ENCODE results near the gene EPB41L2.

Gene EPB41L2

DNA sequence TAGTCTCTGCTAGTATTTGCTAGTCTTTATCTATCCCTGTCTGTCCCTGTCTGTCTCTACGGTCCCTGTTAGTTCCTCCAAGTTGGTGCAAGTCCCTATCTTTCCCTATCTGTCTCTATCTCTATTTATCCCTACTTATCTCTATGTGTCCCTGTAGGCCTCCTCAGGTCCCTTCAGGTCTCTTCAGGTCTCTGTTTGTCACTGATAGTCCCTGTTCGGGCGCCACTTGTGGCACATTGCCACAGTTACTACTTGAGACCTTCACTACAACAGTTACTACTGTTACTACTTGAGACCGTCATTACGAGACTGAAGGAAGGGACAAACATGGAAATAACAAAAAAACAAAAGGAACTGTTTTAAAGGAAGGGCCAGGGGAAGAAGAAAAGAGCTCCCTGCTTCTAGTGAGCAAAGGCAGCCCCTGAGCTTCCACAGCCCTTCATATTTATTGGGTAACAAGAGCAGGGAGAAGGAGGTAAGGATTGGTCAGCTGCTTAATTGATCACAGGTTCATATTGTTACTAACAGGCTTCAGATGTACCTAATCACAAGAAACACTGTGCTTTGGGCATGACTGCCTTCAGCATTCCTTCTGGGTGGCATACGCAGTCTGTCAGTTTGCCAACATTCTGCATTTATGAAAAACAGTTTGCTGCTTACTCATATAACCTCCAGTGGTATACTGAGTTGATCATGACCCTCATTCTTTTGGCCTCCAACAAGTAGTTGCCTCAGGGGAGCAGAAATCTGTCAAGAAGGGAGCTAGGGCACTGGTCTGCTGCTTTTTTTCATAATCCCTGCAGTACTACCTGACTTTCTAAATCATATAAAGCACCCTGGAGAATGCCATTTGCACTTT is 8.4 kb downstream of the EPB41L2 start:
- Histone ChIP-seq H3K36me3 (replicated peaks) (no peaks in the 10 kb centered on the region), H3K9me3 (no peaks in the 10 kb centered on the region; the same call in 1 of the 2 replicates)

DNA sequence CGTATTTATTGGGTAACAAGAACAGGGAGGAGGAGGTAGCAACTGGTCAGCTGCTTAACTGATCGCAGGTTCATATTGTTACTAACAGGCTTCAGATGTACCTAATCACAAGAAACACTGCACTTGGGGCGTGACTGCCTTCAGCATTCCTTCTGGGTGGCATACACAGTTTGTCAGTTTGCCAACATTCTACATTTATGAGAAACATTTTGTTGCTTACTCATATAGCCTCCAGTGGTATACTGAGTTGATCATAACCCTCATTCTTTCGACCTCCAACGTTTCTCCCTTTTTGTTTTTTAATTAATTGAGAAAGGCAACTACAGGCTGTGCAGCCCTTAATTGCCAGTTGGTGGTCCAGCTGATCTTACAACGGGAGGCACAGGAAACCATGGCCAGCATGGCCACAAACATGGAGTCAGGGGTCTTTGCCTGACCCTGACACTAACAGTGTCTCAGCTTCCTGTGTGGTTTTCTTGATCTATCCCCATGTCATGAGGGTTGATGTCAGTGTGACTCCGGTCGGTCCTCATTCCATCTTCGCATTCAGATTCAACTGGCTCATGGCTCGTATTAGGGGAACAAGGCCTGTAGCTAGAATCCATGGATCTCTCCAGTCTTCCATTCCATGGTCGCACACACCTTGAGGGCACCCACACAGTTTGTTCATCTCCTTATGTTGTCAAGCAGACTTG is 9.4 kb downstream of the EPB41L2 start:
- Histone ChIP-seq H3K9me3 (no peaks in the 10 kb centered on the region; the same call in 1 of the 2 replicates), H3K4me1 (no peaks in the 10 kb centered on the region), H3K36me3 (replicated peaks) (no peaks in the 10 kb centered on the region), H3K4me3 (no peak overlapping the region), H3K27me3 (ENCODE audit: low read depth) (no peaks in the 10 kb centered on the region)
- in situ Hi-C loops (cut with MboI; ENCODE audit: low sequenced_read_pairs) = no loop called here
- DNase-seq (ENCODE audit: low spot score in 2 of 2) = no peak

More for the DNA sequence above, 8.4 kb downstream of the EPB41L2 start:
- Histone ChIP-seq H3K4me1 (no peaks in the 10 kb centered on the region), H3K27me3 (ENCODE audit: low read depth) (no peaks in the 10 kb centered on the region), H3K4me3 (no peak overlapping the region)
- DNase-seq (ENCODE audit: low spot score in 2 of 2) = no peak
- in situ Hi-C loops (cut with MboI; ENCODE audit: low sequenced_read_pairs) = no loop called here

DNA sequence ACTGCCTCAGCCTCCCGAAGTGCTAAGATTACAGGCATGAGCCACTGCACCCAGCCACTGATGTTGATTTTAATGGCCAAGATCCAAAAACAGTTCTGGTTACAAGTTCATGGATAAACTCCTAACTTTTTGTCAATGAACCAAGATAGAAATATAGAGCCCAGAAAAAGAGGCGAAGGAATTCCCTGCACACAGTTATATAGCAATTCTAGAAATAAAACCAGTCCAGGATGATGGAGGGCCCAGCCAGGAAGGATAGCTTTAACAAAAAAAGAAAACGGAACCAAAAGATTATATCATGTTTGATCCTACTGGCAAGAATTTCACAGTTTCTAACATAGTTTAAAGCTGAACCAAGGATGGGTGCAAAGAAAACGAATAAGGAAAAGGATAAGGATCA is 10.9 kb downstream of the EPB41L2 start:
- H3K4me3 ChIP-seq = no peak overlapping the region
- in situ Hi-C loops (cut with MboI; ENCODE audit: low sequenced_read_pairs) = no loop called here
- no peaks in the 10 kb centered on the region; the same call in 1 of the 2 replicates for H3K9me3 ChIP-seq
- no peaks in the 10 kb centered on the region for H3K4me1 ChIP-seq
- H3K27me3 ChIP-seq (ENCODE audit: low read depth) = no peaks in the 10 kb centered on the region
- DNase-seq (ENCODE audit: low spot score in 2 of 2) = no peak
- H3K36me3 ChIP-seq (replicated peaks) = no peaks in the 10 kb centered on the region

GRCh38 chr6:131051341-131051740 is 11.7 kb downstream of the EPB41L2 start:
- no peaks in the 10 kb centered on the region; the same call in 1 of the 2 replicates for H3K9me3 ChIP-seq
- H3K36me3 ChIP-seq (replicated peaks) = no peaks in the 10 kb centered on the region
- no peaks in the 10 kb centered on the region for H3K4me1 ChIP-seq
- no peak for DNase-seq (ENCODE audit: low spot score in 2 of 2)
- H3K4me3 ChIP-seq = no peak overlapping the region
- in situ Hi-C loops (cut with MboI; ENCODE audit: low sequenced_read_pairs) = no loop called here
- H3K27me3 ChIP-seq (ENCODE audit: low read depth) = no peaks in the 10 kb centered on the region

DNA sequence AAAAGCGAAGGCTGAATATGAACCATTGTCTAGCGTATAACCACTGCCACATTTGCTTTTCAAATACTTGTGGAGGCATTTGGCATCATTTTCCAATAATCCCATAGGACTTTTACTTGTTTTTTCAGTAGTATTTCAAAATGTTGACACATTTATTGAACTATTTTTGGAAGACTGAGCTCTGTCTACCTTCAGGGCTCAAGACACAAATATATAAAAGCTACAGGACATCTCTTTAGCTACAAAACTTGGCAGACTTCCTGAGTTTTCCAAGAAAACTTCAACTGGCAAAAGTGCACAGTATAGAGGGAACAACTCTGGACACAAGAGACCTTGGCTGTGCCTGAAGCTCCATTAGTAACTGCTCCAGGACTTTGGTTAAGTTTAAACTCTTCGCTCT is 13.4 kb downstream of the EPB41L2 start:
- Histone ChIP-seq H3K4me3 (no peak overlapping the region), H3K27me3 (ENCODE audit: low read depth) (no peaks in the 10 kb centered on the region), H3K4me1 (no peaks in the 10 kb centered on the region), H3K9me3 (no peaks in the 10 kb centered on the region; the same call in 1 of the 2 replicates), H3K36me3 (replicated peaks) (no peaks in the 10 kb centered on the region)
- in situ Hi-C loops (cut with MboI; ENCODE audit: low sequenced_read_pairs) = no loop called here
- DNase-seq (ENCODE audit: low spot score in 2 of 2) = no peak

DNA sequence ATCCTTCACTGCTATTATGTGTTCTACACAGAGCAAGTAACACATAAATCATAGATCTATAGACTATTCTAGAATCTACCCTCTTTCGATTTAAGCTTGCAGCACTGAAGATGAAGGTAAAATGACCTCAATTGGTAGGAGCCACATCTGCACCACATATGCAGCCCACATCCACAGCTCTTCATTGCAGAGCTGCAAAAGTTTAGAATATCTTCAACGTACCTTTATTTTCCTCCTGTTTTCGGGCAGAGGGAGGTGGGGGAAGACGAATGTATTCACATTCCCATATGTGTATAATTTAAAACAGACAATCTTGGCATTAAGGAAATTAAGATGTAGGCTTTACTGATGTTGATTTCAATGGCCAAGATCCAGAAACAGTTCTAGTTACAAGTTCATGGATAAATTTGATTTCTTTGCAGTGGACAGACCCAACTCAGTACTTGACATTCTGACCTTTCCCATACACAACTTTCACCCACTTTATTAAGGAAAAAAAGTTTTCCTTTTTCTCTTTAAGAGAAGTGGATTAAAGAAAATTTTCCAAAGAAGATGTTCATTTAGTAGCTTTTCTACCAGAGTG is 14.0 kb downstream of the EPB41L2 start:
- Histone ChIP-seq H3K4me3 (no peak overlapping the region), H3K27me3 (ENCODE audit: low read depth) (no peaks in the 10 kb centered on the region), H3K9me3 (no peaks in the 10 kb centered on the region; the same call in 1 of the 2 replicates), H3K4me1 (no peaks in the 10 kb centered on the region), H3K36me3 (replicated peaks) (no peaks in the 10 kb centered on the region)
- no peak for DNase-seq (ENCODE audit: low spot score in 2 of 2)
- in situ Hi-C loops (cut with MboI; ENCODE audit: low sequenced_read_pairs) = no loop called here

- no peaks in the 10 kb centered on the region for H3K4me1 ChIP-seq
- in situ Hi-C loops (cut with MboI; ENCODE audit: low sequenced_read_pairs) = no loop called here
- H3K36me3 ChIP-seq (replicated peaks) = no peaks in the 10 kb centered on the region
- H3K27me3 ChIP-seq (ENCODE audit: low read depth) = no peaks in the 10 kb centered on the region
- H3K9me3 ChIP-seq = no peaks in the 10 kb centered on the region; the same call in 1 of the 2 replicates
- DNase-seq (ENCODE audit: low spot score in 2 of 2) = no peak
- no peak overlapping the region for H3K4me3 ChIP-seq
Observed at GRCh38 chr6:131048459-131048858, 14.6 kb downstream of the EPB41L2 start.

DNA sequence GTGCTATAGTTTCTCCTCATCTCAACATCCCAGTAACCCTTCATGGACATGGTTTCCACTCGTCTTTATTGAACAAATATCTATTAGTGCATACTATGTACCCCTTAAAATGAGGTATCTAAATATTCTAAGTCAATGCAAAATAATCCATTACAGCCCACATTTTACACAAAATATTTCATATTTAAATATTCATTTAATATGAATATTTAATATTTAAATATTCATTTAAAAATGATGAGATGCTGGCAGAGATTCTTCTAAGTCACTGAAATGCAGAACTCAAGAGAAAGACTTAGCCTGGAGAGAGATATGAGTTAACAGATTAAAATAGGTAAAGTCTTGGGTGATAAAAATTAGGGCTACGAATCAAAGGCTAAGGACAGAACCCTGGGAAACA is 17.9 kb downstream of the EPB41L2 start:
- DNase-seq (ENCODE audit: low spot score in 2 of 2) = no peak
- in situ Hi-C loops (cut with MboI; ENCODE audit: low sequenced_read_pairs) = no loop called here
- Histone ChIP-seq H3K27me3 (ENCODE audit: low read depth) (no peaks in the 10 kb centered on the region), H3K4me1 (no peaks in the 10 kb centered on the region), H3K36me3 (replicated peaks) (no peaks in the 10 kb centered on the region), H3K4me3 (no peak overlapping the region), H3K9me3 (no peaks in the 10 kb centered on the region)

DNA sequence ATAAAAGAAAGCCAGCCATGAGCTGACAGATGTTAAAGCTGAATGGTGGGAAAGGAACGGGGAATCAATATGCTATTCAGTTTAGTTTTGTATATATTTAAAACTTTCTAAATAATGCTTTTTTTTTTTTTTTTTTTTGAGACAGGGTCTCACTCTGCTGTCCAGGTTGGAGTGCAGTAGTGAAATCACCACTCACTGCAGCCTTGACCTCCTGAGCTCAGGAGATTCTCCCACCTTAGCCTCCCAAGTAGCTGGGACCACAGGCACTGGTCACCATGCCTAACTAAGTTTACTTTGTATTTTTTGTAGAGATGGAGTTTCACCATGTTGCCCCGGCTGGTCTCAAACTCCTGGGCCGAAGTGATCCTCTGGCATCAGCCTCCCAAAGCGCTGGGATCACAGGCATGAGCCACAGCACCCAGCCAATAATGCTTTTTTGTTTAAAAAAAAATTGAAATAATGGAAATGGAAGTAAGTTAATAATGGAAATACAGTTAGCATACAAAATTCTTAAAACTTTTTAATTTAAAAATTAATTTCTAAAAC is 19.1 kb downstream of the EPB41L2 start:
- in situ Hi-C loops (cut with MboI; ENCODE audit: low sequenced_read_pairs) = no loop called here
- Histone ChIP-seq H3K9me3 (no peaks in the 10 kb centered on the region), H3K4me3 (no peak overlapping the region), H3K27me3 (ENCODE audit: low read depth) (no peaks in the 10 kb centered on the region), H3K36me3 (replicated peaks) (no peaks in the 10 kb centered on the region), H3K4me1 (no peaks in the 10 kb centered on the region)
- no peak for DNase-seq (ENCODE audit: low spot score in 2 of 2)

GRCh38 chr6:131042664-131043063 is 20.4 kb downstream of the EPB41L2 start:
- in situ Hi-C loops (cut with MboI; ENCODE audit: low sequenced_read_pairs) = no loop called here
- Histone ChIP-seq H3K4me1 (no peaks in the 10 kb centered on the region), H3K4me3 (no peak overlapping the region), H3K9me3 (no peaks in the 10 kb centered on the region), H3K27me3 (ENCODE audit: low read depth) (no peaks in the 10 kb centered on the region), H3K36me3 (replicated peaks) (no peaks in the 10 kb centered on the region)
- no peak for DNase-seq (ENCODE audit: low spot score in 2 of 2)

- in situ Hi-C loops (cut with MboI; ENCODE audit: low sequenced_read_pairs) = no loop called here
Observed at GRCh38 chr6:131041814-131042213, 21.2 kb downstream of the EPB41L2 start.

DNA sequence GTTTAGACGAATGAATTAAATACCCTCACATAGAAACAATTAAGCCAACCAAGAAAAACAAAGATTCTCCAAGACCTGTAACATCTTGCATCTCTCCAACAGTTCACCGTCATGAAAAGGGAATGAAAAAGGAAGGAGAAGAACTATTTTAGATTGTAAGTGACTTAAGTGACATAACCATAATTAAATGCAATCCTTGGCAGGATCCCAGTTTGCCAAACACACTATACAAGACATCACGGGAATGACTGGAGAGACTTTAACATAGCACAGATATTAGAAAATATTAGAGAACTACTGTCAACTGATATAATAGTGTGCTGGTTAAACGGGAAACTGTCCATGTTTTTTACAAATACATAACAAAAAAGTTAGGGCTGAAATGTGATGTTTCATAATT is 22.2 kb downstream of the EPB41L2 start:
- H3K9me3 ChIP-seq = no peaks in the 10 kb centered on the region
- H3K4me1 ChIP-seq = no peaks in the 10 kb centered on the region
- H3K27me3 ChIP-seq (ENCODE audit: low read depth) = no peaks in the 10 kb centered on the region
- in situ Hi-C loops (cut with MboI; ENCODE audit: low sequenced_read_pairs) = no loop called here
- H3K36me3 ChIP-seq (replicated peaks) = no peaks in the 10 kb centered on the region
- no peak for DNase-seq (ENCODE audit: low spot score in 2 of 2)
- H3K4me3 ChIP-seq = no peak overlapping the region

More at GRCh38 chr6:131041814-131042213, 21.2 kb downstream of the EPB41L2 start:
- Histone ChIP-seq H3K4me1 (no peaks in the 10 kb centered on the region), H3K4me3 (no peak overlapping the region), H3K9me3 (no peaks in the 10 kb centered on the region), H3K27me3 (ENCODE audit: low read depth) (no peaks in the 10 kb centered on the region), H3K36me3 (replicated peaks) (no peaks in the 10 kb centered on the region)
- DNase-seq (ENCODE audit: low spot score in 2 of 2) = no peak

- DNase-seq (ENCODE audit: low spot score in 2 of 2) = no peak
- Histone ChIP-seq H3K4me3 (no peak overlapping the region), H3K4me1 (no peaks in the 10 kb centered on the region), H3K27me3 (ENCODE audit: low read depth) (no peaks in the 10 kb centered on the region), H3K36me3 (replicated peaks) (no peaks in the 10 kb centered on the region), H3K9me3 (no peaks in the 10 kb centered on the region)
- in situ Hi-C loops (cut with MboI; ENCODE audit: low sequenced_read_pairs) = no loop called here
Observed at GRCh38 chr6:131039345-131039680, 23.7 kb downstream of the EPB41L2 start.

Measured in HAP-1 (cell line).